ENCODE results near the gene LGALS4. TPM values are rescaled to one million over a fixed set of nuclear protein-coding genes. Genes with fewer than 3 reads are reported as not detected.

LGALS4 gene
- polyA plus RNA-seq, 1 of the 3 experiments (the other 2 are of a cell fraction) = 0.21 TPM

DNA sequence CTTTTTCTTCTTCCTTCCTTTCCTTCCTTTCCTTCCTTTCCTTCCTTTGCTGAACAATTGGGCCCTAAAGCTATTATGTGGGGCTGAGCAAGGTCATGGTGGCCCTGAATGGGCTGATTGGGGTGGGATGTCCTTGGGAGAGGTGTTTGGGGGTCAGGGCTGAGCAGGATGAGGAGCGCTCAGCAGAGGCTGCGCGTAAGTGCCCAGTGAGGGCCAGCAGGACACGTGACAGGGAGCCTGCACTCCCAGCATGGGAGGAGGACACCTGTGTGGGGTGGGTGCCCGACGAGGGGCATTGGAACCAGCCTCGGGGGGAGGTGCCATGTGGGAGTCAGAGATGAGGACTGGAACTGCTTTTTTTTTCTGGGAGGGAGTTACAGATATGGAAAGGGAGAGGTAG, 34.0 kb downstream of the LGALS4 start:
- ChIA-PET CTCF (no interaction called here), POLR2A (no interaction called here)
- H3K79me2 ChIP-seq (ENCODE audit: insufficient read depth) = no peaks in the 10 kb centered on the region
- TF ChIP-seq USF2 (IDR thresholded peaks at IDR 0.05; ENCODE audit: borderline replicate concordance, low read depth, low read length) = no peak
- TF ChIP-seq TEAD4 (IDR thresholded peaks at IDR 0.05; ENCODE audit: borderline replicate concordance, insufficient read depth) = no peak
- no peak for TF ChIP-seq NFIC (IDR thresholded peaks at IDR 0.05; ENCODE audit: borderline replicate concordance)
- TF ChIP-seq SMC3 (IDR thresholded peaks at IDR 0.05; ENCODE audit: low read depth, low read length) = no peak
- no peaks in the 10 kb centered on the region for H3K4me1 ChIP-seq (ENCODE audit: control insufficient read depth in 1 of 2, insufficient read depth in 2 of 2, low read depth in 1 of 2, low read length in 1 of 2)
- no peak overlapping the region for H2AFZ ChIP-seq (ENCODE audit: low read depth)
- no peak overlapping the region for H3K4me3 ChIP-seq (ENCODE audit: low read depth in 2 of 2, low read length in 1 of 2)
- no peaks in the 10 kb centered on the region for H3F3A ChIP-seq (replicated peaks; ENCODE audit: insufficient read depth)
- H3K4me2 ChIP-seq = no peak overlapping the region
- no peak overlapping the region for H3K27ac ChIP-seq (ENCODE audit: low read depth in 2 of 2, low read length in 1 of 2)
- no peaks in the 10 kb centered on the region for H3K9me2 ChIP-seq
- no peak for DNase-seq
- no peak overlapping the region for H3K9ac ChIP-seq
- no peaks in the 10 kb centered on the region for H3K9me3 ChIP-seq
- no peaks in the 10 kb centered on the region for H3K36me3 ChIP-seq (replicated peaks in 1 of 2; ENCODE audit: control insufficient read depth in 1 of 2, insufficient read depth in 2 of 2, low read length in 1 of 2)
- no peaks in the 10 kb centered on the region for H4K20me1 ChIP-seq (ENCODE audit: insufficient read depth)
- H3K27me3 ChIP-seq (ENCODE audit: insufficient read depth) = no peaks in the 10 kb centered on the region
- WGBS (ENCODE audit: low lambda C conversion rate) = 70% methylated on average over 7 of the region's 7 CpGs

DNA sequence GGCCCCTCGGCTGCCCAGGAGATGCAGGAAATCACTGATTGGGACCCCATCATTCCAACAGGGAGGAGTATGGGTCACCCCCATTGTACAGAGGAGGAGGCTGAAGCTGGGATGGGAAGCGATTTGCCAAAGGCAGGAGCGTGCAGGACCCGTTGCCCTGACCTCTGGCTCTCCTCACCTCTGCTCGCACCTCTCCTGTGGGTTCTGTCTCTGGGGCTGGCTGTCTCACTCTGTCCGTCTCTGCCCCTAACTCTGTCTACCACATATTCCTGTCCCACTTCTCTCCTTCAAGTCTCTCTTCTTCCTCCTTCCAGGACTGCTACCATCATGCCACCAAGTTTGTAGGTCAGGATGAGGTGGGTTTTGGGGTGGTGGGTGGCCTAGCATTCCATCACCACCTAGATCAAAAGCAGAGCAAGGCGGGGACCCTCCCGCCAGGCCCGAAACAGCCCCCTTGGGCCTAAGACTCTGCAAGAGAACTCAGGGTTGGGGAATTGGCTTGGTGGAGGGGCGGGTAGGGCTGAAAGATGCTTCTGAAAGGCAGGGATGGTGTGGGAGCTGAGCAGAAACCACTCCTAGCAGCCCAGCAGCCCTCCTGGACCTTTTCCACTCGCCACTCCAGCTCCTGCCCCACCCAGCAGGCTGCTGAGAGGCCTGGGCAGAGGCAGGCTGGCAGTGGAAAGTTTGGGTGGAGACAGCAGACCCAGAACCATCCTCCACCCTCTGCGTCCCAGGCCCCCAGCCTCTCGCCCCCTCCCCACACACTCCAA, 38.4 kb downstream of the LGALS4 start:
- H3K9me2 ChIP-seq = no peaks in the 10 kb centered on the region
- H3K4me1 ChIP-seq (ENCODE audit: control insufficient read depth in 1 of 2, insufficient read depth in 2 of 2, low read depth in 1 of 2, low read length in 1 of 2) = no peaks in the 10 kb centered on the region
- ChIA-PET CTCF (no interaction called here), POLR2A (interaction anchor here (1.5 kb wide), 1 partner anchor 63 kb away, joined by 4 read pairs; no protein-coding TSS in a partner anchor)
- no peaks in the 10 kb centered on the region for H4K20me1 ChIP-seq (ENCODE audit: insufficient read depth)
- H3K27ac ChIP-seq (ENCODE audit: low read depth in 2 of 2, low read length in 1 of 2) = no peak overlapping the region
- DNase-seq = no peak
- no peaks in the 10 kb centered on the region for H3K36me3 ChIP-seq (replicated peaks in 1 of 2; ENCODE audit: control insufficient read depth in 1 of 2, insufficient read depth in 2 of 2, low read length in 1 of 2)
- no peaks in the 10 kb centered on the region for H3F3A ChIP-seq (replicated peaks; ENCODE audit: insufficient read depth)
- H3K79me2 ChIP-seq (ENCODE audit: insufficient read depth) = no peaks in the 10 kb centered on the region
- H2AFZ ChIP-seq (ENCODE audit: low read depth) = no peak overlapping the region
- no peak overlapping the region for H3K4me2 ChIP-seq
- no peaks in the 10 kb centered on the region for H3K9me3 ChIP-seq
- H3K27me3 ChIP-seq (ENCODE audit: insufficient read depth) = no peaks in the 10 kb centered on the region
- H3K4me3 ChIP-seq (ENCODE audit: low read depth in 2 of 2, low read length in 1 of 2) = no peak overlapping the region
- 86% methylated on average over 12 of the region's 13 CpGs for WGBS (ENCODE audit: low lambda C conversion rate)
- H3K9ac ChIP-seq = no peak overlapping the region
- TF ChIP-seq RFX5 (IDR thresholded peaks at IDR 0.05; ENCODE audit: low read length) (no peak), IRF3 (IDR thresholded peaks at IDR 0.05; ENCODE audit: low read depth, low read length) (no peak), RAD21 (IDR thresholded peaks at IDR 0.05; ENCODE audit: low read length) (no peak), FOXJ3 (CRISPR knock-in tag; IDR thresholded peaks at IDR 0.05) (no peak), JUND (IDR thresholded peaks at IDR 0.05) (no peak), REST (IDR thresholded peaks at IDR 0.05; ENCODE audit: low read depth, low read length) (no peak), NRF1 (IDR thresholded peaks at IDR 0.05; ENCODE audit: low read depth, low read length) (no peak), TEAD4 (IDR thresholded peaks at IDR 0.05; ENCODE audit: borderline replicate concordance, insufficient read depth) (no peak), NFIC (IDR thresholded peaks at IDR 0.05; ENCODE audit: borderline replicate concordance) (no peak), SIN3A (IDR thresholded peaks at IDR 0.05; ENCODE audit: borderline replicate concordance, low read depth, low read length) (no peak), PBX3 (IDR thresholded peaks at IDR 0.05) (no peak), RXRA (IDR thresholded peaks at IDR 0.05; ENCODE audit: borderline replicate concordance, low read depth) (no peak)
- TF ChIP-seq, protein P1, sequence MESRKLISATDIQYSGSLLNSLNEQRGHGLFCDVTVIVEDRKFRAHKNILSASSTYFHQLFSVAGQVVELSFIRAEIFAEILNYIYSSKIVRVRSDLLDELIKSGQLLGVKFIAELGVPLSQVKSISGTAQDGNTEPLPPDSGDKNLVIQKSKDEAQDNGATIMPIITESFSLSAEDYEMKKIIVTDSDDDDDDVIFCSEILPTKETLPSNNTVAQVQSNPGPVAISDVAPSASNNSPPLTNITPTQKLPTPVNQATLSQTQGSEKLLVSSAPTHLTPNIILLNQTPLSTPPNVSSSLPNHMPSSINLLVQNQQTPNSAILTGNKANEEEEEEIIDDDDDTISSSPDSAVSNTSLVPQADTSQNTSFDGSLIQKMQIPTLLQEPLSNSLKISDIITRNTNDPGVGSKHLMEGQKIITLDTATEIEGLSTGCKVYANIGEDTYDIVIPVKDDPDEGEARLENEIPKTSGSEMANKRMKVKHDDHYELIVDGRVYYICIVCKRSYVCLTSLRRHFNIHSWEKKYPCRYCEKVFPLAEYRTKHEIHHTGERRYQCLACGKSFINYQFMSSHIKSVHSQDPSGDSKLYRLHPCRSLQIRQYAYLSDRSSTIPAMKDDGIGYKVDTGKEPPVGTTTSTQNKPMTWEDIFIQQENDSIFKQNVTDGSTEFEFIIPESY (IDR thresholded peaks at IDR 0.05; ENCODE audit: borderline replicate concordance, low read depth) = no peak
- TF ChIP-seq, protein P2, sequence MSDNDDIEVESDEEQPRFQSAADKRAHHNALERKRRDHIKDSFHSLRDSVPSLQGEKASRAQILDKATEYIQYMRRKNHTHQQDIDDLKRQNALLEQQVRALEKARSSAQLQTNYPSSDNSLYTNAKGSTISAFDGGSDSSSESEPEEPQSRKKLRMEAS (IDR thresholded peaks at IDR 0.05; ENCODE audit: low read depth) = no peak
